Stomach (tissue), 9 donors: ENCODE data around the gene ESPN. TPM values are rescaled to one million over a fixed set of nuclear protein-coding genes. Genes with fewer than 3 reads are reported as not detected.
A peak's percentile ranks its signal among the peaks of the same experiment; 100 is the strongest.

ENCODE experiments used
- DNase-seq, 2 donors: peaks; one replicate each; pipeline versions ENCODE4 v3.0.0 to v3.0.0-alpha.2; 2013 to 2019
- H3K27ac ChIP-seq, 5 donors: fragments of 200-600 bp in 4 of 5; sonication (generic) in 4 of 5; one replicate each; pipeline ENCODE4 v1.5.1; 2013 to 2019; ENCODE audit warnings: mild to moderate bottlenecking in 1 of 5, moderate library complexity in 1 of 5
- H3K27me3 ChIP-seq, 3 donors: fragments of 200-600 bp; sonication (generic); one replicate each; pipeline ENCODE4 v1.5.1; 2017 to 2019; ENCODE audit warnings: mixed run types in 1 of 3
- H3K36me3 ChIP-seq, 4 donors: fragments of 200-600 bp; sonication (generic); 1 replicate in 3 of 4; 2 replicates in 1 of 4; pipeline ENCODE4 v1.5.1; 2016 to 2019
- H3K4me1 ChIP-seq, 4 donors: fragments of 200-600 bp; sonication (generic); one replicate each; pipeline ENCODE4 v1.5.1; 2016 to 2019
- H3K4me3 ChIP-seq, 4 donors: fragments of 200-600 bp; sonication (generic) in 3 of 4; one replicate each; pipeline ENCODE4 v1.5.1; 2016 to 2019; ENCODE audit warnings: mild to moderate bottlenecking in 1 of 4
- H3K9me3 ChIP-seq, 4 donors: fragments of 200-600 bp; sonication (generic); one replicate each; pipeline ENCODE4 v1.5.1; 2016 to 2019
- EP300 ChIP-seq: sonication (generic); formaldehyde crosslinking; IDR thresholded peaks from one replicate; pipeline ENCODE4 v1.6.1; 2017; ENCODE audit warnings: antibody characterized with exemption
- POLR2A ChIP-seq, 4 donors: fragments of 450-650 bp; IDR thresholded peaks; one replicate each; pipeline ENCODE4 v1.6.1; 2016; ENCODE audit warnings: antibody characterized with exemption in 4 of 4, control low read depth in 2 of 4, mild to moderate bottlenecking in 1 of 4, moderate library complexity in 1 of 4
- POLR2AphosphoS5 ChIP-seq, 3 donors: sonication (generic); formaldehyde crosslinking; IDR thresholded peaks; one replicate each; pipeline ENCODE4 v1.6.1; 2016; ENCODE audit warnings: antibody characterized with exemption in 3 of 3
- WGBS, 5 donors: extraction: QIAGEN DNeasy Blood & Tissue Kit in 3 of 5; methylation state at CpG; one replicate each; pipeline versions ENCODE4 v1.1.5 to v1.1.7; 2013 to 2018; 5-methylcytosine and 5-hydroxymethylcytosine counted together
- intact Hi-C: fragments of 100-400 bp; cut with DNase I; formaldehyde crosslinking; loops from one replicate; pipeline ENCODE4 v1.15.1; 2023; ENCODE audit warnings: low total_unique reads
- polyA plus RNA-seq, 3 donors: library from polyadenylated mRNA; stranded (reverse); fragments of 200-250 nt; gene quantifications; one replicate each; pipeline ENCODE4 v1.2.3, GENCODE V29; 2013
- total RNA-seq, 5 donors: library from RNA; depleted of rRNA; stranded (reverse); fragments of >200 nt; gene quantifications; one replicate each; pipeline versions ENCODE4 v1.1.0 to v1.2.3, GENCODE V29; 2014 to 2016
- TF ChIP-seq, protein P1 (sequence below), 7 experiments: fragments of 450-650 bp in 4 of 7; fragments of 200-600 bp in 3 of 7; sonication (generic) in 3 of 7; IDR thresholded peaks; one replicate each; pipeline ENCODE4 v1.5.1; 2016 to 2019; ENCODE audit warnings: antibody characterized with exemption in 7 of 7, control low read depth in 2 of 7, mild to moderate bottlenecking in 1 of 7
- donor health status: healthy with polysubstance abuse.
- donor health status: Bipolar disorder and iron deficiency.
- donor health status: healthy.

The ESPN gene
- total and polyA plus RNA-seq, 8 donors, result 1.5 to 68.4 (median 4.8) TPM; not detected in 2

DNA sequence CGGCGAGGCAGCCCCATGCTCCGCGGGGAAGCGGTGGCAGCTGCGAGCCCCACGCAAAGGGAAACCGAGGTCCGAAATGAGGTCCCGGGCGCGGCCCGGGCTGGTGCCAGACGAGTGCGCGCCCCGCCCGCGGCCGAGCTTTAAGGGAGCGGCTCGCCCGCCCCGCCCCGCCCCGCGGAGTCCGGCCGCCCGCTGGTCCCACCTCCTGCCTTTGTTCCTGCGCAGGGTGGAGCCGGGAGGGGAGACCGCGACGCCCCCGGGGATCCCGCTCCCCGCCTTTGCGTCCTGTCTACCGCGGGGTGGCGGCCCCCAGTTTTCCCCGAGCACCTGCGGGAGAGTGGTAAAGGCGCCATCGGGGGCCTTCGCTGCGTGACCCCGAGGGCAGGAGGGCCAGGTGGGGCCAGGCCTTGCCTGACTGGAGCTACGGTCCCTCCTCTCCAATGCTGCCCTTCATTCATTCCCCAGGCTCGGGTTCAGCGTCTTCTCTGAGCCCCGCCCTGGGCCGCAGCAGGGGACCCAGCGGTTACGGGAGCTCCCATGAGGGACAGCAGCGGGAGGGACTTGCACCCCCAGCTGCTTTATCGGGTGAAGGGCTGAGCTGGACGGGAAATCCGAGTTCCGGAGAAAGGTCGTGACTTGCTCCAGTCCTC lies 4.6 kb upstream of the ESPN start, which contains the start of gene HES2:
Gene HES2, minus strand, starts transcription at position 116 of the 650 bp plus-strand sequence. Its CDS starts 99 bp downstream, at position 17.
- TF ChIP-seq EP300 (no peak), POLR2AphosphoS5 (IDR thresholded peaks at IDR 0.05) (no peak)
- TF ChIP-seq, protein P1, sequence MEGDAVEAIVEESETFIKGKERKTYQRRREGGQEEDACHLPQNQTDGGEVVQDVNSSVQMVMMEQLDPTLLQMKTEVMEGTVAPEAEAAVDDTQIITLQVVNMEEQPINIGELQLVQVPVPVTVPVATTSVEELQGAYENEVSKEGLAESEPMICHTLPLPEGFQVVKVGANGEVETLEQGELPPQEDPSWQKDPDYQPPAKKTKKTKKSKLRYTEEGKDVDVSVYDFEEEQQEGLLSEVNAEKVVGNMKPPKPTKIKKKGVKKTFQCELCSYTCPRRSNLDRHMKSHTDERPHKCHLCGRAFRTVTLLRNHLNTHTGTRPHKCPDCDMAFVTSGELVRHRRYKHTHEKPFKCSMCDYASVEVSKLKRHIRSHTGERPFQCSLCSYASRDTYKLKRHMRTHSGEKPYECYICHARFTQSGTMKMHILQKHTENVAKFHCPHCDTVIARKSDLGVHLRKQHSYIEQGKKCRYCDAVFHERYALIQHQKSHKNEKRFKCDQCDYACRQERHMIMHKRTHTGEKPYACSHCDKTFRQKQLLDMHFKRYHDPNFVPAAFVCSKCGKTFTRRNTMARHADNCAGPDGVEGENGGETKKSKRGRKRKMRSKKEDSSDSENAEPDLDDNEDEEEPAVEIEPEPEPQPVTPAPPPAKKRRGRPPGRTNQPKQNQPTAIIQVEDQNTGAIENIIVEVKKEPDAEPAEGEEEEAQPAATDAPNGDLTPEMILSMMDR (IDR thresholded peaks at IDR 0.05), result no peak
- WGBS, 5 donors, result 0 to 3% (median 0%) methylated on average over 14 to 62 of the region's 62 CpGs
- intact Hi-C loops, result no loop called here
- no peaks in the 10 kb centered on the region for H3K9me3 ChIP-seq
- no peak within 1 kb of the TSS for H3K27ac ChIP-seq
- no peaks in the 10 kb centered on the region for H3K36me3 ChIP-seq
- H3K4me3 ChIP-seq, result peak within 1 kb of the TSS; percentile 39 to 56 (median 43)
- peaks cover 45 to 54% (median 50%) of the 10 kb centered on the region in 4 donors for H3K4me1 ChIP-seq
- H3K27me3 ChIP-seq, result peaks cover 39 to 100% (median 97%) of the 10 kb centered on the region in 3 donors
- DNase-seq, result peak; percentile 50 to 70

DNA sequence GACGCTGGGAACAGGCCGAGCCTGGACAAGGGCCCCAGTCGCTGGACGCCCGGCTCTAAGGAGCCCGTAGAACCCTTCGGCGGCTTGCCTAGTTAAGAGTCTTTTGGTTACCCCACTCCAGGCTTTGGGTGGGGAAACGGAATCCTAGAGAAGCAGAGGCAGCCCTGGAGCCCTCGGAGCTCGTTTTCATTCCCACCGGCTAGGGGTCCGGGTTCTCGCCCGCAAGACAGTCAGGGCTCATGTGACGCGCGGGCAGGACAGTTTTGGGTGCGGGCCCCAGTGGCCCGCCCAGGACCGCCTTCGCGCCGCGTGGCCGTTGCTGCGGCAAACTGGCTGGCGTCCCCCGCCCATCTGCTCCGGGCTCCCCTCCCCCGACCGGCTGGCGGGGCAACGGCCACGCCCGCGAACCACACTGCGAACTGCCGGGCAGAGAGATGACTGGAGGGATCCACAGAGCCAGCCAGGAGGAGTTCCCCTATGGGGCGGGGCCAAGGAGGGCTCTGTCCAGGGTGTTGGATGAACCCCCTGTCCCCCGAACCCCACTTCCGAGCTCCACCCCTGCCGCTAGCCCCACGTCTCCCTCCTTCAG lies 4.0 kb upstream of the ESPN start:
- WGBS, 5 donors, result 5 to 14% (median 8%) methylated on average over 14 to 44 of the region's 44 CpGs
- Histone ChIP-seq H3K4me3 (peak overlapping the region; percentile 39 to 56 (median 43)), H3K27ac (no peak overlapping the region), H3K9me3 (no peaks in the 10 kb centered on the region), H3K4me1 (peaks cover 48 to 60% (median 57%) of the 10 kb centered on the region in 4 donors), H3K27me3 (peaks cover 37 to 100% (median 97%) of the 10 kb centered on the region in 3 donors), H3K36me3 (no peaks in the 10 kb centered on the region)
- peak in 1 of 2 donors; percentile 68 for DNase-seq
- intact Hi-C loops, result no loop called here
- TF ChIP-seq, protein P1 (IDR thresholded peaks at IDR 0.05), result no peak
- TF ChIP-seq POLR2A (IDR thresholded peaks at IDR 0.05) (no peak), POLR2AphosphoS5 (IDR thresholded peaks at IDR 0.05) (no peak), EP300 (no peak)

DNA sequence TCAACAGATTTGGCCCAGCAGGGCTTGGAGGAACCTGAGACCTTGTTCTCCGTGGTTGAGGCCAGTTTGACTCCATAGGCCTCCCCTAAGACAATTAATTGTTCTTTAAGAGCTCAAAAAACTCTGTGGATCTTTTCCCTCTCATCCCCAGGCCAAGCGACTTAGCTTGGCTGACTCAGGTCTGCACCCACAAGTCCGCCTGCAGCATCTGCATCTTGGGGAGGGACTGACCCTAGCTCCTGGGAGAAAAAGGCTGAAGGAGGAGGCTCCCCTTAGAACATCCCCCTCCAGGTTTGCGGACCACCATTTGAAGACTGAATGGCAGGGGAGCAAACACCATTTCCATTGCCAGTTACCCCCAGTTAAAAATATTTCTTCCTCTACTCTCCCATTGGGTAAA lies 3.3 kb upstream of the ESPN start:
- peaks cover 48 to 64% (median 61%) of the 10 kb centered on the region in 4 donors for H3K4me1 ChIP-seq
- H3K9me3 ChIP-seq, result no peaks in the 10 kb centered on the region
- TF ChIP-seq, protein P1 (IDR thresholded peaks at IDR 0.05), result no peak
- TF ChIP-seq POLR2A (IDR thresholded peaks at IDR 0.05) (no peak), EP300 (no peak), POLR2AphosphoS5 (IDR thresholded peaks at IDR 0.05) (no peak)
- intact Hi-C loops, result no loop called here
- no peaks in the 10 kb centered on the region for H3K36me3 ChIP-seq
- peaks cover 36 to 100% (median 97%) of the 10 kb centered on the region in 3 donors for H3K27me3 ChIP-seq
- no peak overlapping the region for H3K4me3 ChIP-seq
- WGBS, 5 donors, result 58 to 78% (median 69%) methylated on average over 4 of the region's 4 CpGs
- no peak overlapping the region for H3K27ac ChIP-seq
- no peak for DNase-seq

DNA sequence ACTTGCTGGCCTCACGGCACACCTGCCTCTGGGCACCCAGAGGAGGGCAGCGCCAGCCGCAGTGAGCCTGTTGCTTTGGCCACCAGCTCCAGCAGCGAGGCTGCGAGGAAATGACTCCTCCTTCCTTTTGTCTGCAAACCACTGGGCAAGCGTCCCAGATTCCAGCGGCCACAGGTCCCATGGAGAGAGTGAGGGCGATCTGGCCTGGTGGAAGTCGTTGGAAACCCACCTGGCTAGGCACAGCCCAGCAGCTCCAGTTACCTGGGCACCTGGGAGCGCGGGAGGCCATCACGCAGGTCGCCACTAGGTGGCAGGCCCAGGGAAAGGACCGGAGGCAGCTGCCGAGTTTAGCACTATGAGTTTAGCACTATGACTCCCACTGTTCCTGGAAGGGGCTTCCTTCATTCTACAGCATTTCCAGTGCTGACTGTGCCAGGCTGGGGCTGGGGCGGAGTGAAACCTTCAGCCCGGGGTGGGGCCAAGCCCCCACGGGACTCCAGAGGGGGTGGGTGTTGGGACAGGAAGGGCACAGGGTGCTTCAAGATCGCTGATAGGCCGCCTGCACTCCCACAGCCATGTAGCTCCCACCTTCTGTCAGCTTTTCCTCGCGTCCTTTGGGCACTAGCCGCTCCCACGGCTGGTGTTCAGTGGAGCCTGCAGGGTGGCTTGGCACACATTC lies 1.1 kb upstream of the ESPN start:
- peak; percentile 83 to 84 for DNase-seq
- H3K36me3 ChIP-seq, result no peaks in the 10 kb centered on the region
- H3K9me3 ChIP-seq, result no peaks in the 10 kb centered on the region
- peaks cover 34 to 100% (median 94%) of the 10 kb centered on the region in 3 donors for H3K27me3 ChIP-seq
- peaks cover 53 to 79% (median 74%) of the 10 kb centered on the region in 4 donors for H3K4me1 ChIP-seq
- H3K4me3 ChIP-seq, result peak overlapping the region in 2 of 4 donors; percentile 4 to 31
- TF ChIP-seq, protein P1 (IDR thresholded peaks at IDR 0.05), result peak in 5 of 7 experiments; percentile 42 to 74 (median 57)
- TF ChIP-seq EP300, result no peak
- peak in 1 of 3 donors; percentile 22 for TF ChIP-seq POLR2AphosphoS5 (IDR thresholded peaks at IDR 0.05)
- 1 to 11% (median 5%) methylated on average over 15 to 24 of the region's 24 CpGs for WGBS, 5 donors
- intact Hi-C loops, result no loop called here
- no peak overlapping the region for H3K27ac ChIP-seq
